Right lobe of liver (tissue), 4 donors: Measurements from ENCODE around the gene MDM1.

Experiments used
- CTCF ChIP-seq, 4 donors: fragments of 200-600 bp in 3 of 4; fragments of 450-650 bp in 1 of 4; IDR thresholded peaks; one replicate each; pipeline versions ENCODE4 v1.5.1 to v1.8.0; 2016 to 2022; ENCODE audit warnings: antibody characterized with exemption in 4 of 4, mild to moderate bottlenecking in 2 of 4
- POLR2A ChIP-seq: fragments of 450-650 bp; IDR thresholded peaks from one replicate; pipeline ENCODE4 v1.6.1; 2017; ENCODE audit warnings: antibody characterized with exemption, mild to moderate bottlenecking
- donor health status: DM: no; HTN: no; CAD: no.
- donor health status: DM: no; HTN: no; CAD: no.
- donor health status: DM: no; HTN: yes; CAD: no.

GRCh38 chr12:68340404-68341270 lies 8.5 kb upstream of the MDM1 start:
- TF ChIP-seq CTCF (IDR thresholded peaks at IDR 0.05) (no peak), POLR2A (no peak)
